NK-92 (cell line): ENCODE results near the gene CTRB2.
"Not testable (repeated sequence)": the region's sequence is repeated elsewhere in the genome, so short reads cannot be mapped to it uniquely, and the experiment has no call there.

Experiments
- DNase-seq: peaks from one replicate; lab custom pipeline; 2025; ENCODE audit not compliant: unreplicated experiment; lab: John Stamatoyannopoulos, UW

CTRB2 gene

DNA sequence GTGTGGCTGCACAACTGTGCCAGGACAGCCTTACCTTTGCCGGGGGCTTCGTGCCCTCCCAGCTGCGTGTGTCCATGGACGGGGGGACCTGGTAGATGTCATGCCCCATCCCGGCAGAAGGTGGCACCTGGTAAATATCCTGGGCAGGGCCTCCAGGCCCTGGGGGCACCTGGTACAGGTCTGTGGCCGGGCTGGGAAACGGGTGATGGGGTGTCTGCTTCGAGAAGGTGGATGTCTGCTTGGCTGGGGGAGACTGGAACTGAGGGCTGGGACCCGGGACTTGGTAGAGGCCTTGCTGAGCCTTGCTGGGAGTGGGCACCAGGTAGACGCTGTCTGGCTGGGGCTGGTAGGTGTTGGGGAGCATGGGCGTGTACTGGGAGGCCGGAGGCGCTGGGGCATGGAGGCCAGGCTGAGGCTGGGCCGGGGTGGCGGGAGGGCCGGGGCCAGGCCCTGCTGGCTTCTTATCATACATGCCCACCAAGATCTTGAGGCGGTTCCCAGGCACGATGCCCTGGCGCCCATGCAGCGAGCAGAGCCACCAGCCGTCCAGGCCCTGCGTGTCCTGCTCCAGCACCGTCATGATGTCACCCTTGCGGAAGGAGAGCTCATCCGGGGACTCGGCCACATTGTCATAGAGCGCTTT is 35.6 kb upstream of the CTRB2 start:
- not testable (repeated sequence) for DNase-seq

DNA sequence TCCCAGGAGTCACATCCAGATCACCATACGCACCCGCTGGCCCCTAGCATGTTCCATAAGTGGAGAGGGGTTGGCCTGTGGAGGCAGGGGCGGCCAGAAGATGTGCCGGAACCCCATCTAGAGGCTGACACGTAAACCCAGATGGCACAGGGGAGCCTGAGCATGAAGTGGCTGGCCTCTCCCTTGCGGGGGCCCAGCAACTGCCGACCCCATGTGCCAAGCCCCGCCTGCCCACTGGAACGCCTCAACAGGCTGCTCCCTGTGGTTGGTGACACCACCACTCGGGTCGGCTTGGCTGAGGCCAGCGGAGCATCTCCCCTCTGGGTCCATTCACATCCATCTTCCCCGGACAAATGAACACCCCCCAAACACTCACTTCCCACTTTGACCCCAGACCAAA is 35.0 kb upstream of the CTRB2 start:
- DNase-seq: no peak

DNA sequence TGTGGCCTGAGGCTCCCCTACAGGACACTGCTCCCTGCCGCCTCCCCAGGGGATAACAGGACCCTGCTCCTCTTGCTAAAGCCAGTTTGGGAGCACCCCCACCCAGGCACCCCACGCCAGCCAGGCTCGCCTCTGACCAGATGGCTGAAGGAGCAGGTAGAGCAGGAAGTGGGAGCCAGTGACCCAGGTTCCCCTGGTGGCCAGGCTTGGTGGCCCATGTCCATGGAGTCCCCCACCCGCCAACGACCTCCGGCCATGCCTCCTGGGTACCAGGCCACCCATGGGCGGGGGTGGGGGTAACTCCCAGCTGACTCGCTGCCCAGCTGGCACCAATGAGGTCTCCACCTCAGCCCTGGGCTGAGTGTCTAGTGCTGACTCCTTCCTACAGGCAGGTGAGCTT is 34.5 kb upstream of the CTRB2 start:
- no peak for DNase-seq

DNA sequence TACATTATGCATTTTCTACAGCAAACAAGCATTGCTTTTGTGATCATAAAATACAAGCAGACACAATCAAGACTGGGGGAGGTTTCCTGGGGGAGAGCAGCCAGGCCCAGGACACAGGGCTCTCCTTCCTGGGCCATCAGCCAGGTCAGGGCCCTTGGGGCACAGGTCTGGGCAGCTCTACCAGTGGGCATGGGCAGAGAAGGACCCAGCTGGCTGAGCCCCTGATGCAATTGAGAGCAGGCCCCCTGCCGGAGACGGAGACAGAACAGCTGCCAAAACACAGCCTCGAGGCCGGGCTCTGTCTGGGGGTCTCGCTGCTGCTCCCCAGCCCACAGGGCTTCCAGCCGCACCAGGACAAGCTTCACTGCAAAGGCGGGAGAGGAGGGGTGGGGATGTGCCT is 33.7 kb upstream of the CTRB2 start:
- not testable (repeated sequence) for DNase-seq

DNA sequence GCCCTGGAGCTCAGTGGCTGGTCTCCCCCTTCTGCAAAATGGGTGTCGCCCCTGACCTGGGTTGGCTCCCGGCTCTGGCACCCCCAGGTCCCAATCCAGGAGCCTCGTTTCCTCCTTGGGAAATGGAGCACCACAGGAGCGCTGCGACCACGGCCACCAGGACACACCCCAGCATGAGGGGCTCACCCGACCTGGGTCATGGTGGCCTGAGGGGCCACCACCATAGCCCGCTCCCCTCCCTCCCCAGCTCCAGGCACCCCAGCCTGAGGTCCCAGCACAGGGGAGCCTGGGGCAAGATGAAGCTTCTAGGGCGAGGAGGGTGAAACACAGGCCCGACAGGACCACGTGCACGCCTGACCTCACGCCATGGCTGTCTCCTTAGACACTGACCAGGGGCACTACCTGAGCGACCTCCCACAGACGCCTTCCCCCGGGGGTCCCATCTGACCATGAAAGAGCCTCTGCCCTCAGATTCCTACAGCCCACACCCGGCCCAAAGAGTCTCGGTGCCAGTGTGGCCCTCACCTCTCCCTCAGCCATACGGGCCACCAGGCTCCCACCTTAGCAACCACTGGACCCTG is 32.7 kb upstream of the CTRB2 start:
- DNase-seq: no peak

DNA sequence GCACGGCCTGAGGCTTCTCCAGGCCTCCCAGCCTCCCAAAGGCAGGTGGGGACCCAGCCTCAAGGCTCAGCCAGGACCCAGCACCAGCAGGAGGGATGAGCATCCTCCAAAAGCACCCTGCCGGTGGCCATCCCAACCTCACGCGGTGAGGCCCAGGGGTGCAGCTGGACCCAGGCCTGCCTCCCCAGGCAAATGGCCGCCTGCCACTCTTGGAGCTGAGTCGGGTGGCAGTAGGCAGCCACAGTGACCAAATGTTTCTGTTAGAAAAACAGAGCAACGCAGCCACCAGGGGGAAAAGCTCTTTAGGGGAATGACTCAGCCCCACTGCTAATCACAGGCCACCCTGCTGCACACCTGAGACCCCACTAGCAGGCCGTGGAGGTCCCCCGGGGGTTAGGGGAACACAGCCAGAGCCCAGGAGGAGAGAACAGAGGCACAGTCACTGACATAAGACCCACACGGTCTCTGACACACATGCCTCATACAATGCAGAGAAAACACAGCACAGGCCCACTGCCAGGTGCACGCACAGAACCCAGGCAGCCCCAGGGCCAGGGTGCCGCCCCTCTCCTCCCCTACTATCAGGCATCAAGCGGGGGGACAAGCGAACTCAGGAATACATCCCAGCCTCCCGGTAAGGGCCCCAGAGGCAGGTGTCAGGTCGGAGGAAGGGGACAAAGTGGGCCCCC is 32.0 kb upstream of the CTRB2 start:
- DNase-seq: no peak

DNA sequence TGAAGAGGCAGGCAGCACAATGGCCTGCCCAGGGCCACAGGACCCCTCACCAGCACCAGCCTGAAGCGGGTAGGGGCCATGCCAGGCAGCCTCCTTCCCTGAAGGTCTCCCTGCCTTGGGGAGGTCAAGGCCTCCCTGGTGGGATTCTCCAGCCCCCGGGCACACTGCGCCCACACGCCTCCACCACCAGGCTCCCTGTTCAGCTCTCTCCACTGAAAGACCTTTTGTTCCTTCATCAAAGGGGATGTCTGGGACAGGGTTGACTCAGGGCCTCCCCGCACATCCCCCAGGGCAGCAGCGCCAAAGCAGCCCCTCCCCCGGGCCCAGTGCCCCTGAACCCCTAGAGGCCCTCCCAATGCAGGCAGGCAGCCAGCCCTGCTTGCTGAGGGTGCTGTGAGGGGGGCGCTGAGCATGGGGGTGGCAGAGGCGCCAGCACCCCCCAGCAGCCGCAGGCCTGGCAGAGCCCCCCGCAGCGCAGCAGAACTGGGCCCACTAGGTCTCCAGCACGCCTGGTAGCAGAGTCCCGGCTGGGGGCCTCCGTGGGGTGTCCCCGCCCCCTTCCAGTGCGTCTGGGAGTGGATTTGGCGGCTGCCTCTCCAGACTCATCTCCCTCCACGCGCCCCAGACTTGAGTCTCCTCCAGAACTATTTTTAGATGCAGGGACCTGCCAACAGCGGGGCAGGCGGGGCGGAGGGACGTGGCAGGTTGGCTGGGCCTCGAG is 31.3 kb upstream of the CTRB2 start:
- no peak for DNase-seq

DNA sequence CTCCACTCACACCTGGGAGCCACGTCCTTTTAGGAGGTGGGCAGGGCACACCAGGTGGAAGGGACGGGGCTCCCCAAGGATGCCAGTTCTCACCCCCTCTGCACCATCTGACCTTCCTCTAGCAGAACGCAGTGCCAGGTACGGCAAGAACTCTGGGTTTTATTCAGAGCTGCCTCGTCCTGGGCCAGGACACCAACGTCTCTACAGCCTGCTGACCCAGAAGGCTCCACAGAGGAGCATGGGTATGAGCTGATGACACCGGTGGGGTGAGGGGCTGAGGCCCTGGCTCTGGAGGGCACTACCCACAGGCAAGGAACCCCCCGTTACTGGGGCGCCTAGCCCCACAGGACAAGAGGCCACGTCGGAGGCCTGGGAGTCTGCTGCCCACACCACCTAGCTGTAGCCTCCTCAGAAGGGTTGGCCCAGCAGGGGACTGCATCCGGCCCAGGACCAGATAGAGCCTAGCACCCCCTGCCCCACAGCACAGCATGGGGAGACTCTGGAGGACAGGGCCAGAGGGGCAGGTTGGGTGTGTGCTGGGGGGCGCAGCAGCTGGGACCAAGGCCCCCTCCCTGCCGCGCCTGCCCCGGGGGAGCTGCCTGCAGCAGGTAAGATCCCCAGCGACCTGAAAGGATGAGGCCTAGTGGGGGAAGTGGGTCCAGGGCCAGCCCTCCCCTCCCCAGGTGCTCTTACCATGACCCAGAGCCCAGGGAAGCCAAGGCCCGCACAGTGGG is 30.6 kb upstream of the CTRB2 start:
- no peak for DNase-seq

DNA sequence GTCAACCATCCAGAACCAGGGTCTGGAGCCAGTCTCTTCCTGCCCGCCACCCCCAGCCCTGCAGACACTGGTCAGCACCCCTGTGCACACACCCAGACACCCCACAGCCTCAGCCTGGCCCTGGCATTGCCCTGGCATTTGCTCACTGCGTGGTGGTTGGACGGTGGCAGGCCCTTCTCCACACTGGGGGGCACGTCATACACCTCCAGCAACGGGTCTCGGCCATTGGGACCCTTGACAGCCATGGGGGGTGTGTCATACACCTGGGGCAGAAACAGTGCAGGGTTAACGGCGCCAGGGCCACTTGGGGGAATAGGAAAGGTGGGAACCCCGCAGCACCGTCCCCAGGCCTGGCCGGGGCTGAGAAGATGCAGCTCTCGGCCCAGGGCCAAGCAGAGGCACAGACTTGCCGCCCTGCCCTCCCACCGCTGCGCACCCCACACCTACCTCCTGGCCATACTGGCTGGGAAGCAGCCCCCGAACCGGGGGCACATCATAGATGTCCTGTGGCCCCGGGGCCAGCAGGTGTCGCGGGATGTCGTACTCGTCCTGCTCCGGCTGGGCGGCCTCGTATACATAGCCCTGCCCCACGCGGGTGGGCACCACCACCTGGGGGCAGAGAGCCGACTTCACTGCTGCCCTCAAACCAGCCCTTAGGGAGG is 29.9 kb upstream of the CTRB2 start:
- no peak for DNase-seq

DNA sequence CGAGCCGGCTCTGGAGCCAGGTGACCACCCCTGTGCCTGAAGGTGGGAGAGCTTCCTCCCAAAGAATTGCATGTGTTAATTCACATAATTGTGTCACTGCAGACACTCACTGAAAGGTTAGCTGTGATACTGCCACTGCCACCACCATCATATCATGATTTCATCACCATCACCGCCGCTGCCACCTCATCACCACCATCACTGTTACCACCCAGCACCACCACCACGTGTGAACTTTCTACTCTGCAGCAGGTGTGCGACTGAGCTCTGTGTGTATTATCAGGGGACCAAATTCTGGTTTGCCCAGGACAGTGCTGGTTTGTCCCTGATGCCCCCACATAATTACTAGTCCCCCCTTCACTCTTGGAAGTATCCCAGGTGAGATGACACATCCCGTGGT is 29.3 kb upstream of the CTRB2 start:
- DNase-seq: no peak

DNA sequence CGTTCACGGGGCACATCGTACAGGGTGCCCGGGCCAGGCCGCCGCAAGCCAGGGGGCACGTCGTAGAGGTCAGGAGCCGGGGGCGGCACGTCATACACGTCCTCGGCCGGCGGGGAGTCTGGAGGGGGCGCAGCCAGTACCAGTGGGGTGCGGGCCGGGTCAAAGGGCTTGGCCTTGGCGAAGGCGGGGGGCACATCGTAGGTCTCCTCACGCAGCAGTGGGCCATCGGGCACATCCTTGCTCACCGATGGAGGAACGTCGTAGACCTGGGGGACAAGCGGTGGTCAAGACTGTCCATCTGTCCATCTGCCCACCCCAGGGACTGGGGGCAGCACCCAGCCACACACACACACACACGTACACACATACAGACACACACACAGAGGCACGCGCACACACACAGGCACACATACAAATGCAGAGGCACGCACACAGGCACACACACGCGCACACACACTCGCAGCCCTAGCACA is 28.8 kb upstream of the CTRB2 start:
- DNase-seq: no peak

DNA sequence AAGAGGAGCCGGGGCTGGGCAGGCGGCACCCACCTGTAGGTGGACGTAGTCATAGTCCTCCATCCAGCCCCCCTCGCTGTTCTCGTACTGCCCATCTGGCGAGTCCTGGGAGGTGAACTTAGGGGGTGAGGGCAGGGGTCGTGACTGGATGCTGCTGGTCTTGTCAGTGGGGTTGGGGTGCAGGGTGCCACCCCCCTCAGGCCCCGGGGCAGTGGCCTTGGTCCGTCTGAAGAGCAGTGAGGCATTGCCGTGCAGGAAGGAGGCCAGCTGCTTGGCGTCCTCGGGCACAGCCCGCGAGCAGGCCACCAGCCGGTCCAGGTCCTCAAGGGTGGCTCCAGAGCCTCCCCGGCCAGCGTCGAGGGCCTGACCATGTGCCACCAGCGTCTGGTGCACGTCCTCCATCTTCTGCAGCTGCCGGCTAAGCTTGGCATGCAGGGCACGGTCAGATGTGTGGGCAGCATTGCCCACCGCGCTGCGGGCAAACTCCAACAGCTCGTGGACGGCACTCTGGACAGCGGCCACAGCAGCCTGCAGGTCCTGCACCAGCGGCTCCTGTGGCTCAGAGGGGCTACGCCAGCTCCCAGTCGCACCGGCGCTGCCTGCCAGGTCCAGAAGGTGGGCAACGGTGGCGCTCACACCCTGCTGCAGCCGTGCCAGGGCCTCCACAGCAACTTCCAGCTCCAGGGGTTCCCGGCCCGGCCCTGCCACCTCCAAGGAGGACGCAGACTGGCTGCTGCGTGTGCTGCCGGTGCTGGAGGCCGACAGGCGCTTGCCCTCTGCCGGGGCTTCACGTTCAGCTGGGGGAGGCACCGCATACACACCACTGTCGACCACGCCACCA is 28.1 kb upstream of the CTRB2 start:
- no peak for DNase-seq

DNA sequence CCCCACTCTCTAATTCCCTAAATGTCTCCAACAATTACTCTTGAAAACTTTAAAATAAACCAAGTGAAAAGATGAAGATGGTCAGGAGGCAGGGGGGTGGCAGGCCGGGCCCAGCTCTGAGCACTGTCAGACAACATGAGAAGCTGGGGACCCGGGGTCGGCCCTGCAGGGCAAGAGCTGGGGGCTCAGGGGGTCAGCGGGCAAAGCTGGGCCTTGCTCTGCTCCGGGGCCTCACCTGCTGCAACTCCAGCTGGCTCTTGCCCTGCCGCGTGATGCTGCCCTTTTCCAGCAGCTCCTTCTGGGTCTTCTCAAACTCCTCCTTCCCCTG is 26.6 kb upstream of the CTRB2 start:
- no peak for DNase-seq

DNA sequence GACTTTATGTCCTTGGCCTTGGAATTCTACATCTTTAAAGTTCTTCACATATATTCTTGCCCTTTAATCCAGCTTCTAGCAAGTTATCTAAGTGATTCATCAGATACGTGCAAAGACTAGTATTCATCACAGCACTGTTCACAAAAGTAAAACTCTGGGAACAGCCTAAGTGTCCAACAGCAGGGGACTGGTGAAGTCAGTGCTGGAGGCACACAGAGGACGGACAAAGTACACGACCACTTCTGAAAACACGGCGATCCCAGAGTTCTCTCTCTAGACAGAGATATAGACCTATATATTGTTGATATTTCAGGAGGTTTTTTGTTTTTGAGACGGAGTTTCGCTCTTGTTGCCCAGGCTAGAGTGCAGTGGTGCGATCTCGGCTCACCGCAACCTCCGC is 24.6 kb upstream of the CTRB2 start:
- no peak for DNase-seq

DNA sequence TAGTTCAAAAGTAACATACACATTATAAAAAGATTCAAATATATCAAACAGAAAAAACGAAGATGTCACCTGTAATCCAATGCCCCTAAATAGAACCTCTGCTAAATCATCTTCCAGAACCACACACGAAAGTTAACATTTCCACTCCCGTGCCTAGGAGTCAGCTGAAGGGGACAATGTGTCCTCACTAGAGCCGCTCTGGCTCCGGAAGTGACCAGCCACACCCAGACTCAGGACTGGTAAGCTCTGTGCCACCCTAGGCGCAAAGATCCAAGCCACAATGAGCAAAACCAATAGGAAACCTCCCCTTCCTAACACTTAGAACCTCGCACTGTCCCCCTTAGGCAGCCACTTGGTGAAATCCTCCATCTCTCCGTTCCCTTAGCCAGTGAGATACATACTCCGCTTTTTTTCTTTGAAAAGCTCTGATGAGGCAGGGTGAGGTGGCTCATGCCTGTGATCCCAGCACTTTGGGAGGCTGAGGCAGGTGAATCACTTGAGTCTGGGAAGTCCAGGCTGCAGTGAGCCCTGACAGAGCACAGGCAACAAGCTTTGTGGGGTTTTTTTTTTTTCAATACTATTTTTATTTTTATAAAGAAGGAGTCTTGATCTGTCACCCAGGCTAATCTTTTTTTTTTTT is 23.6 kb upstream of the CTRB2 start:
- DNase-seq: no peak

DNA sequence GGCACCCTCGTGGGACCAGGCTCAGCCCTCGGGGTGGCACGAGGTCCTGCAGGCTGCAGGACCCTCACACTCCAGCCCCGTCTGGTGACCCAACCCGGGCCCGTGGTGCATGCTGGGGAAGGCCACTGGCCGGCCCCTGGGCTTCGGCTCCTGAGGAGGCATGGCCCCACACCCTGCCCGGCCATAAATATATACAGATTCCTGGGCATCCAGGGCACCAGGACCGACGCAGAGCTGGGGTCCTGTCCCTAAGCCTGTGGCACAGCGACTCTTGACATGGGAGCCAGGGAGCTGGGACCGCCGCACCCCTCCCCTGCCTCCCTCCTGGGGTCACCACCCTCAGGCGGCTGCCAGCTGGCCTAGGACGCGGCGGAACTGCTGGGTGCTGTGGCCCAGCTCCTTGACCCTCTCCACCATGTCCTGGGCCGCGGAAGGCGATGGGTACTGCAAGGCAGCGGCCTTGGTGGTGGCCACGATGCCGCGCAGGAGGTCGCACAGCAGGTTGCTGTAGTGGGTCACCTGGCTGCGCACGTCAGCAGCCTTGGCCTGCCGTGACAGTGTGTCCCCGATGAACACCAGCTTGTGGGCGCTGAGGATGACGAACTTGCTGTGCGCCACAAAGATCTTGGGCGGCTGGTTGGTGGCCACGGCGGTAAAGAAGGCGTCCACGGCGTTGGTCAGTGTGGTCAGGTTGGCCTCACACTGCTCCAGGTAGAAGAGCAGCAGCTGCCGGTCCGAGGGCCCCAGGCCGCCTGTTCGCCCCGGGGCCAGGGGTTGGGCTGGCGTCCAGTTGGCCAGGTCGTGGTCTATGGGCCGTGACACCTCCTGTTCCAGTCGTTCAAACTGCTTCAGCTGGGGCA is 22.4 kb upstream of the CTRB2 start:
- no peak for DNase-seq

DNA sequence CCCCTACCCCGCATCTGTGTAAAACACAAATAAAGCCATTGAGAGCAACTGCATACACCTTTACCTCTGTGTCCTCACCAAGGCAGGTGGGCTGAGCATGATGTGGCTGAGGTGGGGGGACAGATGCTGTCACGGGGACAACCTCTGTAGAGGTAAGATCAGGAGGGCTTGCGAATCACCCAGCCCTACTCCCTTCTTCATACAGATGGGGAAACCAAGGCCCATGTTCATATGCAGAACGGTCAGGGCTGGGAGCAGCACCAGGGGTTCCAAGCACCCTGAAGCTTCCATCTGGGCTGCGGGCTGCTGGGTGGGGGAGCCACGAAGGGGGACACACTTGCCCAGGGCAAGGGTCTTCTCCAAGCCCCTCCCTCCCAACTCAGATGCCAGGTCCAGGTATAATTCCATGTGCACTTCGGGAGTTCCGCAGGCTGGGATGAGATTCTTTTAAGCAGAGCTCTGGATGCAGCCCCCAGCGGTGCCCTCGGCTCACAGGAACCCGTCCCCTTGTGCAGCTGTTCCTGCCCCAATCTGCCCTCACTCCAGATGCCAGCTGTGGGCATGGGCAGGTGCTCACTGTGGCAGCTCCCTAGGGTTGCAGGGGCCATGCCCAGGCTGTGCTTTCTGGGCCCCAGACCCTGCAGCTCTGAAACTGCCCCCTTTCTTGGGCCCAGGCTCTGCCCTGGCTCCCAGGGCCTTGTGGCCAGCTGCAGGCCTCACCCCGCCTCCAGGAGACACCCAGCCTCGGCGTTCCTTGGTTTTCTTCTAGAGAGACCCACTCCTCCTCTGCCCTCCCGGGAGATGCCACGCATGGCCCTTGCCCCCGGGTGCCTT is 21.4 kb upstream of the CTRB2 start:
- DNase-seq: no peak
